ENCODE data around the gene STMN1. TPM values are rescaled to one million over a fixed set of nuclear protein-coding genes. Genes with fewer than 3 reads are reported as not detected.

Gene STMN1
- total RNA-seq, 1 experiment from 2014 or later, result 368 TPM

DNA sequence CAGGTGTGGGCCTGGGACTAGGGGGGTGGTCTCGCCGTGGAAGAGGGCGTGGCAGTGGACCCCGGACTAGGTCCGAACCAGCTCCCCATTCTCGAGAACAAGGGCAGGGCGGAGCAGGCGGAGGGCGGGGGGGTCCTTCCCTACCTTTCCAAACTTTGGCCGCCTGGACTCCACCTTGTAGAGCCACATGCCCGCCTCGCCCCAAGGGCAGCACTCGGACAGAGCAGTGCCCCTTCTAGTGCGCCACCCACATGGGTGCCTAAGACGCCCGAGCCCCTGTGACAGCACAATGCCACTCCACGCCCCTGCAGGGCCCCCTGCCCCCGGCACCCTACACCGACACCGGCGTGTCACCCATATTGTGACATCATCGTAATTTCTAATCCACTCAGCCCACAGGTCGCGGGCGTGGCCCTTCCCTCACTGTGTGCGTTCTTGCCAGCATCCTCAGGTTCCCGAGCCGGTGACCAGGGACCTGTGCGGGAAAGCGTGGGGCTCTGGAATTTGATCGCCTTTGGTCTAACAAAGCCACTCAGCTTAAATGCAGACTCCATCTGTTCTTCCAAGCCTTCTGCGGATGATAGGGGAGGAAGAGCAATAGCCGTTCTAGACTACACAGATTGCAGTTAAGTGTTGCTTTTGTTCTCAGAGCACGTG is 553 bp upstream of the STMN1 start:
- Histone ChIP-seq H3K36me3 (ENCODE audit: control insufficient read depth in 1 of 2, insufficient read depth in 2 of 2, low read length in 2 of 2) (peaks cover 22 to 25% of the 10 kb centered on the region in 2 experiments), H3K27ac (ENCODE audit: low read depth, low read length) (no peak overlapping the region; the same call in 1 of the 2 replicates), H3K79me2 (ENCODE audit: insufficient read depth, low read length) (peaks cover 36% of the 10 kb centered on the region), H3K9me3 (ENCODE audit: control insufficient read depth in 1 of 2, insufficient read depth in 1 of 2, low read depth in 1 of 2, low read length in 2 of 2) (no peaks in the 10 kb centered on the region), H4K20me1 (ENCODE audit: insufficient read depth) (peaks cover 10% of the 10 kb centered on the region), H3K9me2 (ENCODE audit: insufficient read depth) (no peaks in the 10 kb centered on the region), H3K4me2 (ENCODE audit: low read length) (peak overlapping the region; percentile 93), H3K4me3 (replicated peaks in 1 of 2; ENCODE audit: low read depth in 1 of 2, low read length in 2 of 2) (peak overlapping the region; percentile 21 to 83; a peak in 2 of 4 replicates), H3K27me3 (ENCODE audit: insufficient read depth, low read length) (no peaks in the 10 kb centered on the region), H2AFZ (ENCODE audit: low read depth, low read length, poor library complexity, severe bottlenecking) (peak overlapping the region; percentile 75), H3K9ac (ENCODE audit: low read length) (peak overlapping the region; percentile 85), H3K4me1 (ENCODE audit: control insufficient read depth in 1 of 2, insufficient read depth in 2 of 2, low read length in 2 of 2) (peaks cover 5 to 23% of the 10 kb centered on the region in 2 experiments)
- ChIA-PET CTCF (interaction anchor here (1.5 kb wide), 1 partner anchor 91 kb away, joined by 3 read pairs; the partner anchor contains the start of gene PAFAH2), POLR2A (interaction anchor here (1.0 kb wide), 1 partner anchor 15 kb away, joined by 3 read pairs; no protein-coding TSS in a partner anchor), RAD21 (ENCODE audit: low non-redundant PET in 1 of 2, low total read pairs in 2 of 2, uncharacterized antibody in 2 of 2, unreplicated experiment in 2 of 2) (no interaction called here)
- TF ChIP-seq EZH2phosphoT487 (IDR thresholded peaks at IDR 0.05; ENCODE audit: borderline replicate concordance) (no peak), TCF7L2 (IDR thresholded peaks at IDR 0.05; ENCODE audit: borderline replicate concordance, extremely low read depth, insufficient read depth, insufficient read length) (no peak), CEBPB (IDR thresholded peaks at IDR 0.05; ENCODE audit: low read depth) (no peak), SIN3A (IDR thresholded peaks at IDR 0.05; ENCODE audit: low read depth) (no peak)
- ATAC-seq (no peak; the same call in 1 of the 2 replicates), DNase-seq (ENCODE audit: low read depth, low spot score) (no peak)
- intact Hi-C loops (cut with micrococcal nuclease), result no loop called here
- no TSS peak for BruUV-seq (replicated peaks)

DNA sequence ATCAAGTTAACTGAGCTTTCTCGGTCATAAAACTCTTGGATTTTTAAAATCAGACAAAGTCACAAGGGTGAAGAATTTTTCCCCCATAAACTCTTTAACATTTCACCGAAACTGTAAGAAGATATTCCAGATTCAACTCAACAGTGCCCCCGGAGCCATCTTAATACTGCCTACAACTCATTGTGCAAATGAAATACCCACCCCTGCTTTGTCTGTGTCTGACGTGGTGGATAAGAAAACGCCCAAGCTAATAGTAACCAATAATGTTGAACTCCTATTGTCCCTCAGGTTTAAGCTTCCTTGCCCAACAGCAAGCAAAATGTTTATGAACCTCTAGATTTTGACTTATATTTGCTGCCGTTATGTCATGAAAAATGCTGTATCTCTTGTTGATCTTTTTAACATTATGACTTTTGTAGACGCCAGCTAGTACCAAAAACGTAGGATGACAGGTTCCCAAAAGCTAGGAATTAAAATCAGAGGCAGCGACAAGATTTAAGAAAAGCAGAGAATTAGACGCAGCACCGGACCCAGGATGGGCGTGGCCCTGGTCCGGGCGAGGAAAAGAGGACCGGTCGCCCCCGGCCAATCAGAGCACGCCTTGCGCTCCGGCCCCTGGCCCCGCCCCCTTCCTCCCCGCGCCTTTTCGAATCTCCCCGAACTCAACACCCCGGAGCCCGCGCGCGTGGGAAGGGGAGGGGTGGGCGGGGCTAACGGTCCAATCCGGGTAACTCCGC is 1.1 kb downstream of the STMN1 start:
- peaks cover 51% of the 10 kb centered on the region for H3K79me2 ChIP-seq (ENCODE audit: insufficient read depth, low read length)
- H3K4me1 ChIP-seq (ENCODE audit: control insufficient read depth in 1 of 2, insufficient read depth in 2 of 2, low read length in 2 of 2), result peaks cover 5 to 23% of the 10 kb centered on the region in 2 experiments
- peak overlapping the region; percentile 93 for H3K4me2 ChIP-seq (ENCODE audit: low read length)
- ATAC-seq (peak; percentile 79), DNase-seq (ENCODE audit: low read depth, low spot score) (peak; percentile 78)
- H3K9me2 ChIP-seq (ENCODE audit: insufficient read depth), result no peaks in the 10 kb centered on the region
- RAD21 ChIA-PET (ENCODE audit: low non-redundant PET in 1 of 2, low total read pairs in 2 of 2, uncharacterized antibody in 2 of 2, unreplicated experiment in 2 of 2), result no interaction called here
- H3K27ac ChIP-seq (ENCODE audit: low read depth, low read length), result peak overlapping the region; percentile 36
- TF ChIP-seq SP1 (IDR thresholded peaks at IDR 0.05; ENCODE audit: low read depth) (peak; percentile 45; the same call in 1 of the 2 replicates), SIN3A (IDR thresholded peaks at IDR 0.05; ENCODE audit: low read depth) (peak; percentile 62; the same call in 1 of the 2 replicates), JUND (IDR thresholded peaks at IDR 0.05) (no peak), EGR1 (IDR thresholded peaks at IDR 0.05; ENCODE audit: low read depth) (peak; percentile 66; the same call in 1 of the 2 replicates)
- TF ChIP-seq, protein P1, sequence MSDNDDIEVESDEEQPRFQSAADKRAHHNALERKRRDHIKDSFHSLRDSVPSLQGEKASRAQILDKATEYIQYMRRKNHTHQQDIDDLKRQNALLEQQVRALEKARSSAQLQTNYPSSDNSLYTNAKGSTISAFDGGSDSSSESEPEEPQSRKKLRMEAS (IDR thresholded peaks at IDR 0.05), result peak; percentile 66
- TF ChIP-seq, protein P2, sequence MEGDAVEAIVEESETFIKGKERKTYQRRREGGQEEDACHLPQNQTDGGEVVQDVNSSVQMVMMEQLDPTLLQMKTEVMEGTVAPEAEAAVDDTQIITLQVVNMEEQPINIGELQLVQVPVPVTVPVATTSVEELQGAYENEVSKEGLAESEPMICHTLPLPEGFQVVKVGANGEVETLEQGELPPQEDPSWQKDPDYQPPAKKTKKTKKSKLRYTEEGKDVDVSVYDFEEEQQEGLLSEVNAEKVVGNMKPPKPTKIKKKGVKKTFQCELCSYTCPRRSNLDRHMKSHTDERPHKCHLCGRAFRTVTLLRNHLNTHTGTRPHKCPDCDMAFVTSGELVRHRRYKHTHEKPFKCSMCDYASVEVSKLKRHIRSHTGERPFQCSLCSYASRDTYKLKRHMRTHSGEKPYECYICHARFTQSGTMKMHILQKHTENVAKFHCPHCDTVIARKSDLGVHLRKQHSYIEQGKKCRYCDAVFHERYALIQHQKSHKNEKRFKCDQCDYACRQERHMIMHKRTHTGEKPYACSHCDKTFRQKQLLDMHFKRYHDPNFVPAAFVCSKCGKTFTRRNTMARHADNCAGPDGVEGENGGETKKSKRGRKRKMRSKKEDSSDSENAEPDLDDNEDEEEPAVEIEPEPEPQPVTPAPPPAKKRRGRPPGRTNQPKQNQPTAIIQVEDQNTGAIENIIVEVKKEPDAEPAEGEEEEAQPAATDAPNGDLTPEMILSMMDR (IDR thresholded peaks at IDR 0.05 in 2 of 3, conservative IDR thresholded peaks at IDR 0.05 in 1 of 3; ENCODE audit: borderline replicate concordance in 1 of 3, insufficient read depth in 1 of 3, low read depth in 2 of 3, low read length in 2 of 3), result peak in 1 of 3 experiments; percentile 17; a peak in 1 of 6 replicates
- H3K4me3 ChIP-seq (replicated peaks in 1 of 2; ENCODE audit: low read depth in 1 of 2, low read length in 2 of 2), result peak overlapping the region; percentile 74 to 83
- intact Hi-C loops (cut with micrococcal nuclease), result no loop called here
- H3K9ac ChIP-seq (ENCODE audit: low read length), result peak overlapping the region; percentile 85
- H3K36me3 ChIP-seq (ENCODE audit: control insufficient read depth in 1 of 2, insufficient read depth in 2 of 2, low read length in 2 of 2), result peaks cover 35 to 40% of the 10 kb centered on the region in 2 experiments
- no peak overlapping the region for H2AFZ ChIP-seq (ENCODE audit: low read depth, low read length, poor library complexity, severe bottlenecking)
- H4K20me1 ChIP-seq (ENCODE audit: insufficient read depth), result peaks cover 10% of the 10 kb centered on the region
- TSS peak; percentile 37 for BruUV-seq (replicated peaks)
- CTCF ChIA-PET, result interaction anchor here (1.2 to 3.3 kb wide), 2 partner anchors 10 to 93 kb away, joined by 3 to 22 read pairs; partner anchors contain the start of gene PAFAH2
- H3K27me3 ChIP-seq (ENCODE audit: insufficient read depth, low read length), result no peaks in the 10 kb centered on the region
- POLR2A ChIA-PET, result interaction anchor here (0.6 to 1.5 kb wide), 7 partner anchors 13 to 581 kb away, joined by 3 to 7 read pairs (median 3); no protein-coding TSS in a partner anchor
- no peaks in the 10 kb centered on the region for H3K9me3 ChIP-seq (ENCODE audit: control insufficient read depth in 1 of 2, insufficient read depth in 1 of 2, low read depth in 1 of 2, low read length in 2 of 2)
